Spinal cord (tissue), 10 donors: ENCODE data around the gene HMX2. TPM values are rescaled to one million over a fixed set of nuclear protein-coding genes. Genes with fewer than 3 reads are reported as not detected.

ENCODE experiments used
- DNase-seq, 6 donors: peaks; one replicate each; pipeline versions ENCODE4 v3.0.0 to v3.0.0-alpha.2; 2013 to 2015; ENCODE audit warnings: low spot score in 6 of 6, low read depth in 4 of 6
- H3K27ac ChIP-seq: one replicate; pipeline ENCODE4 v1.5.1; 2013; ENCODE audit warnings: low read depth, low read length, control low read depth
- H3K27me3 ChIP-seq: one replicate; pipeline ENCODE4 v1.6.1; 2013; ENCODE audit warnings: low read length; ENCODE audit not compliant: control insufficient read depth, insufficient read depth
- H3K36me3 ChIP-seq: one replicate; pipeline ENCODE4 v1.6.1; 2013; ENCODE audit warnings: low read length; ENCODE audit not compliant: control insufficient read depth, insufficient read depth
- H3K4me1 ChIP-seq: one replicate; pipeline ENCODE4 v1.6.1; 2013; ENCODE audit warnings: low read length; ENCODE audit not compliant: control insufficient read depth, insufficient read depth
- H3K4me3 ChIP-seq: one replicate; pipeline ENCODE4 v1.5.1; 2013; ENCODE audit warnings: low read depth, low read length, control low read depth
- H3K9me3 ChIP-seq: one replicate; pipeline ENCODE4 v1.6.1; 2013; ENCODE audit warnings: low read length; ENCODE audit not compliant: control insufficient read depth, insufficient read depth
- WGBS: methylation state at CpG from one replicate; pipeline ENCODE4 v1.1.5; 2013; ENCODE audit warnings: missing lambda C conversion rate; ENCODE audit not compliant: insufficient coverage; 5-methylcytosine and 5-hydroxymethylcytosine counted together
- polyA plus RNA-seq, 2 donors: library from polyadenylated mRNA; unstranded; fragments of 120-200 nt; gene quantifications; one replicate each; pipeline ENCODE4 v1.2.1, GENCODE V29; 2013; ENCODE audit not compliant: insufficient read length in 2 of 2
- total RNA-seq, 2 donors: library from RNA; depleted of rRNA in 1 of 2; stranded (reverse); fragments of 120-200 nt in 1 of 2; fragments of >200 nt in 1 of 2; gene quantifications; one replicate each; pipeline versions ENCODE4 v1.2.3 to v1.2.4, GENCODE V29; 2013 to 2014
- donor health status: healthy.

The HMX2 gene
- total and polyA plus RNA-seq, 4 donors: 0.09 to 0.68 TPM; not detected in 2

DNA sequence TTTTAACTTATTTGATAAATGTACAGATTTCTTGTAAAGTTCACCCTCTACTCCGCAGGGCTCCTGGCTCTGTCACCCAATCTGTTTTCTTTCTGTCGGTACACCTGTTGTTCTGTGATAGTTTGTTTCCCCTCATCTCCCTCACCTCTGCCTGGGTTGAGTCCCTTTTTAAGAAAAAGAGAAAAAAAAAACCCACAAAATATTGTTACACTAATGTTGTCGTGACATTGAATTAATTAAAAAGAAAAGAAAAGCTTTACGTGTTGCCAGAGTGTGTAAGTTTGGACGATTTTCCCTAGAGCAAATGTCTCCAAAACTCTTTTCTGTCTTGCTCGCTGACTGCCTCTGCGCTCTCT is 8.8 kb upstream of the HMX2 start:
- Histone ChIP-seq H3K27me3 (peaks cover 100% of the 10 kb centered on the region), H3K4me1 (peaks cover 61% of the 10 kb centered on the region), H3K4me3 (no peak overlapping the region), H3K27ac (no peak overlapping the region), H3K36me3 (no peaks in the 10 kb centered on the region), H3K9me3 (no peaks in the 10 kb centered on the region)
- DNase-seq: no peak
- WGBS: 4% methylated on average over 3 of the region's 7 CpGs

GRCh38 chr10:123139521-123140163 is 8.3 kb upstream of the HMX2 start:
- under 1% methylated on average over 31 of the region's 32 CpGs for WGBS
- H3K9me3 ChIP-seq: no peaks in the 10 kb centered on the region
- H3K27me3 ChIP-seq: peaks cover 100% of the 10 kb centered on the region
- DNase-seq: peak in 2 of 6 donors; percentile 50 to 51
- H3K4me1 ChIP-seq: peaks cover 57% of the 10 kb centered on the region
- H3K4me3 ChIP-seq: no peak overlapping the region
- no peaks in the 10 kb centered on the region for H3K36me3 ChIP-seq
- H3K27ac ChIP-seq: no peak overlapping the region

DNA sequence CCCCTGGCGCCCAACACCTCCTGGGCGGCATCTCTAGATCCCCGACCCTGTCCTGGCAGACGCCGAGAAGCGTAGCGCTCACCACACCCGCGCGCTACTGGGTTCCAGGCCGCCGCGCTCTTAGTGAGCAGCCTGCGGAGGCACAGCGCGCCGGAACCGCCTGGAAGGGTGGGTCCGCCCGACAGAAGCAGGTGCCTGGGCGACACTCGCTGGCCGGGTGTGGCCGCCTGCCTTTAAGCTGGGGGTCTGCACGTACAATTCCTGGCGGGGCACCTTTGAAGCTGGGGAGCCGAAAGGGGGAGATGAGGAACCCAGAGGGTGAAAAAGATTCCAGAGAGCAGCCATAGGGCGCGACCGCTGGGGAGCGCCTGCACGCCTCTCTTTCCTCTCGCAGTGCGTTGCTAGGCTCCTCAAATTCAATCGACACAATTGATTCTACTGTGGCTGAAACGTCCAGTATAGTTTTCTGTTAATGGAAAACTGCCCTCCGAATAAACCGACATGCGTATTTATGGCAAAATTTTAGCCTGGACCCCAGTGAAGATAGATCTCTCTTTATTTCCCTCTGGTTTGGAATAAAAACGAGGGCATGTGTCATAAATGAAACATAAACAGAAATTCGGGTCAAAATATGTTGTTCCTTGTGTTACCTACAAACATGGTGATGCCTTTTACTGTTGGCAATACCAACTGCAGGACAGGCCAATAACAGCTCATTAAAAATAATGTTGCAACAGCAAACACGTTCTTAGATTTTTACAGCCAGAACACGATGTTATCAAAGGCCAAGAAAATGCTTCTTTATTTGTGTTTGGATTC is 7.6 kb upstream of the HMX2 start:
- Histone ChIP-seq H3K27me3 (peaks cover 100% of the 10 kb centered on the region), H3K4me1 (peaks cover 56% of the 10 kb centered on the region), H3K27ac (no peak overlapping the region), H3K4me3 (no peak overlapping the region), H3K9me3 (no peaks in the 10 kb centered on the region), H3K36me3 (no peaks in the 10 kb centered on the region)
- peak in 2 of 6 donors; percentile 37 to 56 for DNase-seq
- 1% methylated on average over 34 of the region's 43 CpGs for WGBS

- peak in 1 of 6 donors; percentile 5 for DNase-seq
- H3K27ac ChIP-seq: no peak overlapping the region
- no peak overlapping the region for H3K4me3 ChIP-seq
- H3K4me1 ChIP-seq: peaks cover 50% of the 10 kb centered on the region
- H3K36me3 ChIP-seq: no peaks in the 10 kb centered on the region
- peaks cover 100% of the 10 kb centered on the region for H3K27me3 ChIP-seq
- no peaks in the 10 kb centered on the region for H3K9me3 ChIP-seq
- 21% methylated on average over 2 of the region's 6 CpGs for WGBS
Measured at GRCh38 chr10:123140983-123141390, 6.9 kb upstream of the HMX2 start.

DNA sequence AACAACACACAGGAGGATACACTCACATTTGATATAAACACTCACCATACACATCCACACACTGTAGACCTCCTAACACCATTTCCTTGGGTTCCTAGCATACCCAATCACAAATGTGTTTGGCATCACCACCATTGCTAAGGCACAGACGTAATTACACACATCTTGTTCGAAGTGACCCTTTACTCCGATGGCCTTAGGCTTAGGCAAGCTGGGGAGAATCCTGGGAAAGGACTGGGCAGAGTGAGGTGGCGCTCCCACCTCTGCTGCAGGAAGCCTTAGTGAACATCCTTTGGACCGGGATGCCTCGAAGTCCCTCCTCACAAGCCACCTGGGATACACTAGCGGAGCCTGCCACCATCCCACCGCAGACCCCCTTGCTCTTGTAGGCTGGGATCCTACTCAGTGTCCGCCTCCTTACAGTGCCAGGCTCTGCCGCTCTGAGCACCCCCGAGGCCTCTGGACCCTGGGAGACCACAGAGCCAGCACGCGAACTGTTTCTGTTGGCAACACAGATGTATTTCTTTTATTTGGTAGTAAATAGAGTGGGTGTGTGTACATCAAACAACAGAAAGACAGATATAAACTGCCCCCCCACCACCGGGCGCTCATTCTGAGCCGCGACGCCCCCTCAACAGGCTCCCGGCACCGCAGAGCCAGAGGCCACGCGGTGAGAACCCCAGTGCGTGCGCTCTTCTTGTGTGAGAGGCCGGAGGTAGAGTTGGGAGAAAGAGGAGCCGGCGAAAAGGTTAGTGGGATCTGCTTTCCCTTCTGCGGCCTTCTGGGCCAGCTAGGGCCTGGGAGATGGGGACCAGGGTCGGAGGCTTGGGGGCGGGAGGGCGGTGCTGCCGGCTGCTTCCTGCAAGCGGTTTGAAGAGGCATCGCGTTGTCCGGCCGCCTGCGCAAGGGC is 5.9 kb upstream of the HMX2 start:
- Histone ChIP-seq H3K36me3 (no peaks in the 10 kb centered on the region), H3K27ac (no peak overlapping the region), H3K4me3 (no peak overlapping the region), H3K27me3 (peaks cover 100% of the 10 kb centered on the region), H3K9me3 (no peaks in the 10 kb centered on the region), H3K4me1 (peaks cover 41% of the 10 kb centered on the region)
- peak in 2 of 6 donors; percentile 1 to 3 for DNase-seq
- WGBS: 5% methylated on average over 32 of the region's 38 CpGs

DNA sequence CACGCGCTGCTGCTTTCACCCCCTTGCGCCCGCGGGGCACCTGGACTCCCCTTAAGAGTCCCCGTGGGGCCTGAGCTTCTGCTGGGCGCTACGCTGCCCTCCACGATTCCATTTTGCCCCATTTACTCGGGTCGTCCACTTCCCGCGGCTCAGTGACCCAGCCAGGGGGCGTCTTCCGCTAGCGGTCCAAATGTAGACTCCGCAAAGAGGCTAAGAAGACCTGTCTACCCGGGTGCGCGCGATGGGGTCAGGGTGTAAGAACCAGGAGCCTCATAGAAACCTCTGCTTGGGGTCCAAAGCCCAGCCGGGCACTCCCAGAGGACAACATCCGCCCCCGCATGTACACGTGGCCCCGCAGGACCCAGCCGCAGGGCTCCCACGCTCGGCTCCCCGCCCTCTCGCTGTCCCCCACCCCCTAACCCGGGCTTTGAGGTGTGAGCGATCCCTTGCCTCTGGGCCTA is 5.2 kb upstream of the HMX2 start:
- H3K27me3 ChIP-seq: peaks cover 100% of the 10 kb centered on the region
- no peak overlapping the region for H3K27ac ChIP-seq
- no peaks in the 10 kb centered on the region for H3K36me3 ChIP-seq
- H3K9me3 ChIP-seq: no peaks in the 10 kb centered on the region
- DNase-seq: peak in 2 of 6 donors; percentile 5 to 9
- H3K4me3 ChIP-seq: no peak overlapping the region
- under 1% methylated on average over 31 of the region's 33 CpGs for WGBS
- peaks cover 37% of the 10 kb centered on the region for H3K4me1 ChIP-seq

- Histone ChIP-seq H3K36me3 (no peaks in the 10 kb centered on the region), H3K27ac (no peak overlapping the region), H3K27me3 (peaks cover 100% of the 10 kb centered on the region), H3K4me1 (peaks cover 39% of the 10 kb centered on the region), H3K4me3 (no peak overlapping the region), H3K9me3 (no peaks in the 10 kb centered on the region)
- peak in 2 of 6 donors; percentile 3 to 31 for DNase-seq
- 2% methylated on average over 27 of the region's 33 CpGs for WGBS
Measured at GRCh38 chr10:123143162-123143824, 4.6 kb upstream of the HMX2 start.

- peaks cover 44% of the 10 kb centered on the region for H3K4me1 ChIP-seq
- 3% methylated on average over 8 of the region's 10 CpGs for WGBS
- H3K4me3 ChIP-seq: no peak overlapping the region
- no peak for DNase-seq
- H3K9me3 ChIP-seq: no peaks in the 10 kb centered on the region
- no peaks in the 10 kb centered on the region for H3K36me3 ChIP-seq
- no peak overlapping the region for H3K27ac ChIP-seq
- H3K27me3 ChIP-seq: peaks cover 100% of the 10 kb centered on the region
Measured at GRCh38 chr10:123143825-123144168, 4.1 kb upstream of the HMX2 start.
